ENCODE measurements around the gene RAVER2.

RAVER2 gene

DNA sequence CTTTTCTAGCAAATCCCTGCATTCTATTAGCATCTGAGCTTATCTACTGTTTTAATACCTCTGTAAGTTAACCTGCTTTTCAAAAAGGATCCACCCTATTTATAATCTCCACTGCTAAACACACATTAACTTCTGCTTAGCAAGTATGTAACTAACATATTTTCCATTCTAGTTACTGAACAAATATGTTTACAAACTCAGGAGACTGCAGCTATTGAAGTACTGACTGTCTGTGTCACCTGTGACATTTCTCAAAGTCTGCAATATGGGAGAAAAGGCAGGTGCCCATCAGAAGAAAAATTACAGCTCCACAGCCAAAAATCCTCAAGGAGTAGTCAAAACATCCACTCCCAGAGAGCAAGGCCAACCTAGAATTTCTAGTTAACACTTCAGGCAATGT lies 133.2 kb downstream of the RAVER2 start:
- DNase-seq (ENCODE audit: low spot score): no peak

DNA sequence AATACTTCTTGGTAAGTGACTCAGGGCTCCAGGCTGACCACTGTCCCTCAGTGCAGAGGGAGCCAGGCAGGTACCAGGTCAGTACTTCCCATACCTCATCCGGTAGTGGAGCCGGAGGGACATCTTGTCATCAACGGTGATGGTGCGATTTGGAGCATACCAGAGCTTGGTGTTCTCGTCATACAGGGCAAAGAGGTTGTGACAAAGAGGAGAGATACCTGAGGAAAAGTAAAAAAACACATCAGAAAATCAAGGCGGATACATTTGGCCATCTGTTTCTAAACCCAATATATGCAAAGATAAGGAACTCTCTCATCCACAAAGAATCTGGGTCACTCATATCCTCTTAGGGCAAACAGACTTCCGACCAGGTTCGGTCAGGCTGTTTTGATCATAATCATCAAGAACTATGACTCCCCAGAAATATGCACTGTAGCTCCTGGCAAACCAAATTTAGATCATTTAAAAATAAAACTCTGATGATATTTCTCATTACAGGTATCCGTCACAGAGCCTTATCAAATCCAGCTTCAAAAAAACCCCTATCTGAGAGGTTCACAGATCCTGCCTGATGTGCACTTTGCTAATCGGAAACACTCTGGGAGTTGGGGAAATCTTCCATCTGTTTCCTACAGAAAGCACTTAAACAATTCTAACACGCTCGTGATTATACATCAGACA lies 134.2 kb downstream of the RAVER2 start:
- DNase-seq (ENCODE audit: low spot score): no peak

DNA sequence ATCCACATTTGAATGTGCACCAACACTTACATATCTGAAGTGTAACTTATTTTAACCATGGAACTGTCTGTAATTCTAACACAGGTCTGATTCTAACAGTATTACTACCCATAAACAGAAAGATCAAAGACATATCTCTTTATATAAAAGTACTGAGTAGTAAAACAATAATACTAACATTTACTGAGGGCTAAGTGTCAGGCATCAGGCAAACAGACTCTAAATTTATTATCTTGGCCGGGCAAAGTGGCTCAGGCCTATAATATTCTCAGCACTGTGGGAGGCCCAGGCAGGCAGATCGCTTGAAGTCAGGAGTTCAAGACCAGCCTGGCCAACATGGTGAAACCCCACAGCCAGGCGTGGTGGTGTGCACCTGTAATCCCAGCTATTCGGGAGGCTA lies 135.6 kb downstream of the RAVER2 start:
- no peak for DNase-seq (ENCODE audit: low spot score)

GRCh38 chr1:64881281-64881680 lies 136.4 kb downstream of the RAVER2 start:
- DNase-seq (ENCODE audit: low spot score): no peak

Data from CD4-positive, alpha-beta T cell treated with Interleukin-2 at 100 ng/mL for 4 hours (primary cell).